ENCODE data around the gene FBXO39. TPM values are rescaled to one million over a fixed set of nuclear protein-coding genes. Genes with fewer than 3 reads are reported as not detected.

Gene FBXO39
- total RNA-seq (2021; ENCODE audit: unreplicated experiment) (not detected), Bru-seq, nascent RNA (not detected), BruChase-seq, experiment 1, labeled RNA remaining after a 6-hour chase (not detected), BruChase-seq, experiment 2, labeled RNA remaining after a 2-hour chase (percentile 7 among the genes with signal in this experiment)
- not detected in 2 replicates for polyA plus RNA-seq (2012)
- long read RNA-seq: 0 reads

DNA sequence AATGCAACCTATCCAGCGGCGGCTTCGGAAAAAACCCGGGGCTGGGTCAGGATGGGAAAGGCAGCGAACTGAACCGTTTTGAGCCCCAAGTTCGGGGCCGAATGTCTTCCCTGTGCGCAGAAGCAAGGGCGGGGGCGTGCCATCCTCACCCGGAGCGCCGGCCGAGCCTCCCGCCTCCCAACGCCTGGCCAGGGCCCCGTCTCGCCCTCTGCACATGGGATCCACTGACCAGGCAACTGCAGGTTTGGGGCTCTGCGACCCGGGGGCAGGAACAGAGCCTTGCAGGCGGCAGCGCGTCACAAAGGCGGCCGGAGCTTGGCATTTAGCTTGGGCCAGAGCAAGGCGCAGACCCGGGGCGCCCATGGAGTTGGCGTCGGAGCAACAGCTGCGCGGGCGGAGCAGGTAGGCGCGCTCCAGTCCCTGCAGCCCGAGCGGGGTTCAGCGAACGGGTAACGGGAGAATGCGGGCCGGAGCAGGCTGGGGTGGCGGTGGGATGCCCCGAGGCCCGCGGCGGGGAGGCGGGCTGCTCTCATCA is at the start of gene FBXO39:
TSS of gene FBXO39 (plus strand) at position 345 of the 535 bp plus-strand sequence. CDS start 3,654 bp downstream, outside the sequence.
- H2AFZ ChIP-seq (ENCODE audit: low read depth, low read length, poor library complexity, severe bottlenecking): no peak within 1 kb of the TSS

More for the DNA sequence above, at the start of gene FBXO39:
- H3K4me3 ChIP-seq (replicated peaks in 1 of 2; ENCODE audit: low read depth in 1 of 2, low read length in 2 of 2): no peak within 1 kb of the TSS
- TF ChIP-seq CTCF (IDR thresholded peaks at IDR 0.05 in 2 of 3, conservative IDR thresholded peaks at IDR 0.05 in 1 of 3; ENCODE audit: borderline replicate concordance in 1 of 3, insufficient read depth in 1 of 3, low read depth in 2 of 3, low read length in 2 of 3): no peak
- TF ChIP-seq EZH2 (IDR thresholded peaks at IDR 0.05): no peak
- TF ChIP-seq ZFX (IDR thresholded peaks at IDR 0.05): no peak
- TF ChIP-seq, protein P1, sequence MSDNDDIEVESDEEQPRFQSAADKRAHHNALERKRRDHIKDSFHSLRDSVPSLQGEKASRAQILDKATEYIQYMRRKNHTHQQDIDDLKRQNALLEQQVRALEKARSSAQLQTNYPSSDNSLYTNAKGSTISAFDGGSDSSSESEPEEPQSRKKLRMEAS (IDR thresholded peaks at IDR 0.05): no peak
- no peak for TF ChIP-seq TCF7L2 (IDR thresholded peaks at IDR 0.05; ENCODE audit: borderline replicate concordance, extremely low read depth, insufficient read depth, insufficient read length)
- TF ChIP-seq RAD21 (IDR thresholded peaks at IDR 0.05; ENCODE audit: low read depth): no peak
- TF ChIP-seq FOSL1 (IDR thresholded peaks at IDR 0.05; ENCODE audit: low read depth): no peak
- TF ChIP-seq ZNF274 (IDR thresholded peaks at IDR 0.05; ENCODE audit: low read depth, low read length): no peak
- TF ChIP-seq, protein P2, sequence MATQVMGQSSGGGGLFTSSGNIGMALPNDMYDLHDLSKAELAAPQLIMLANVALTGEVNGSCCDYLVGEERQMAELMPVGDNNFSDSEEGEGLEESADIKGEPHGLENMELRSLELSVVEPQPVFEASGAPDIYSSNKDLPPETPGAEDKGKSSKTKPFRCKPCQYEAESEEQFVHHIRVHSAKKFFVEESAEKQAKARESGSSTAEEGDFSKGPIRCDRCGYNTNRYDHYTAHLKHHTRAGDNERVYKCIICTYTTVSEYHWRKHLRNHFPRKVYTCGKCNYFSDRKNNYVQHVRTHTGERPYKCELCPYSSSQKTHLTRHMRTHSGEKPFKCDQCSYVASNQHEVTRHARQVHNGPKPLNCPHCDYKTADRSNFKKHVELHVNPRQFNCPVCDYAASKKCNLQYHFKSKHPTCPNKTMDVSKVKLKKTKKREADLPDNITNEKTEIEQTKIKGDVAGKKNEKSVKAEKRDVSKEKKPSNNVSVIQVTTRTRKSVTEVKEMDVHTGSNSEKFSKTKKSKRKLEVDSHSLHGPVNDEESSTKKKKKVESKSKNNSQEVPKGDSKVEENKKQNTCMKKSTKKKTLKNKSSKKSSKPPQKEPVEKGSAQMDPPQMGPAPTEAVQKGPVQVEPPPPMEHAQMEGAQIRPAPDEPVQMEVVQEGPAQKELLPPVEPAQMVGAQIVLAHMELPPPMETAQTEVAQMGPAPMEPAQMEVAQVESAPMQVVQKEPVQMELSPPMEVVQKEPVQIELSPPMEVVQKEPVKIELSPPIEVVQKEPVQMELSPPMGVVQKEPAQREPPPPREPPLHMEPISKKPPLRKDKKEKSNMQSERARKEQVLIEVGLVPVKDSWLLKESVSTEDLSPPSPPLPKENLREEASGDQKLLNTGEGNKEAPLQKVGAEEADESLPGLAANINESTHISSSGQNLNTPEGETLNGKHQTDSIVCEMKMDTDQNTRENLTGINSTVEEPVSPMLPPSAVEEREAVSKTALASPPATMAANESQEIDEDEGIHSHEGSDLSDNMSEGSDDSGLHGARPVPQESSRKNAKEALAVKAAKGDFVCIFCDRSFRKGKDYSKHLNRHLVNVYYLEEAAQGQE (IDR thresholded peaks at IDR 0.05; ENCODE audit: low read depth): no peak
- DNase-seq (ENCODE audit: low read depth, low spot score): no peak
- no peaks in the 10 kb centered on the region for H3K9me2 ChIP-seq (ENCODE audit: insufficient read depth)
- intact Hi-C loops (cut with micrococcal nuclease): no loop called here
- POLR2A ChIA-PET: no interaction called here
- H3K36me3 ChIP-seq (ENCODE audit: control insufficient read depth in 1 of 2, insufficient read depth in 2 of 2, low read length in 2 of 2): no peaks in the 10 kb centered on the region
- no peaks in the 10 kb centered on the region; a peak in 1 of 4 replicates for H3K9me3 ChIP-seq (ENCODE audit: control insufficient read depth in 1 of 2, insufficient read depth in 1 of 2, low read depth in 1 of 2, low read length in 2 of 2)
- no peak within 1 kb of the TSS for H3K4me2 ChIP-seq (ENCODE audit: low read length)
- H3K27me3 ChIP-seq (ENCODE audit: insufficient read depth, low read length): 0 out of 2 replicates have a peak, but pooled peaks cover 1% of the 10 kb centered on the region
- CTCF ChIA-PET: no interaction called here
- no peaks in the 10 kb centered on the region for H3K79me2 ChIP-seq (ENCODE audit: insufficient read depth, low read length)
- ATAC-seq: no peak
- H4K20me1 ChIP-seq (ENCODE audit: insufficient read depth): no peaks in the 10 kb centered on the region
- no TSS peak for BruUV-seq (replicated peaks)
- no peak within 1 kb of the TSS for H3K9ac ChIP-seq (ENCODE audit: low read length)
- RAD21 ChIA-PET (ENCODE audit: low non-redundant PET in 1 of 2, low total read pairs in 2 of 2, uncharacterized antibody in 2 of 2, unreplicated experiment in 2 of 2): no interaction called here
- no peak within 1 kb of the TSS for H3K27ac ChIP-seq (ENCODE audit: low read depth, low read length)
- H3K4me1 ChIP-seq (ENCODE audit: control insufficient read depth in 1 of 2, insufficient read depth in 2 of 2, low read length in 2 of 2): no peaks in the 10 kb centered on the region
